NCI-H2196 (cell line): Measurements from ENCODE around the gene TP53I3.
"Not testable (repeated sequence)": the region's sequence is repeated elsewhere in the genome, so short reads cannot be mapped to it uniquely, and the experiment has no call there.

Experiments used
- DNase-seq: peaks from one replicate; lab custom pipeline; 2025; ENCODE audit not compliant: unreplicated experiment; lab: John Stamatoyannopoulos, UW

TP53I3 gene

DNA sequence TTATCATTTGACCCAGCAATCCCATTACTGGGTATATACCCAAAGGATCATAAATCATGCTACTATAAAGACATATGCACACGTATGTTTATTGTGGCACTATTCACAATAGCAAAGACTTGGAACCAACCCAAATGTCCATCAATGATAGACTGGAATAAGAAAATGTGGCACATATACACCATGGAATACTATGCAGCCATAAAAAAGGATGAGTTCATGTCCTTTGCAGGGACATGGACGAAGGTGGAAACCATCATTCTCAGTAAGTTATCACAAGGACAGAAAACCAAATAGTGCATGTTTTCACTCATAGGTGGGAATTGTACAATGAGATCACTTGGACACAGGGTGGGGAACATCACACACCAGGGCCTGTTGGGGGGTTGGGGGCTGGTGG lies 16.1 kb upstream of the TP53I3 start:
- DNase-seq: not testable (repeated sequence)

DNA sequence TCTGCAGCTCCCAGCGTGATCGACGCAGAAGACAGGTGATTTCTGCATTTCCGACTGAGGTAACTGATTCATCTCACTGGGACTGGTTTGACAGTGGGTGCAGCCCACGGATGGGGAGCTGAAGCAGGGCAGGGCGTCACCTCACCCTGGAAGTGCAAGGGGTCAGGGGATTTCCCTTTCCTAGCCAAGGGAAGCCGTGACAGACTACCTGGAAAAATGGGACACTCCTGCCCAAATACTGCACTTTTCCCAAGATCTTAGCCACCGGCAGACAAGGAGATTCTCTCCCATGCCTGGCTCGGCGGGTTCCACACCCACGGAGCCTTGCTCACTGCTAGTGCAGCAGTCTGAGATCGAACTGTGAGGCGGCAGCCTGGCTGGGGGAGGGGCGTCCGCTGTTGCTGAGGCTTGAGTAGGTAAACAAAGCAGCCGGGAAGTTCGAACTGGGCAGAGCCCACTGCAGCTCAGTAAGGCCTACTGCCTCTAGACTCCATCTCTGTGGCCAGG lies 10.6 kb upstream of the TP53I3 start:
- not testable (repeated sequence) for DNase-seq

DNA sequence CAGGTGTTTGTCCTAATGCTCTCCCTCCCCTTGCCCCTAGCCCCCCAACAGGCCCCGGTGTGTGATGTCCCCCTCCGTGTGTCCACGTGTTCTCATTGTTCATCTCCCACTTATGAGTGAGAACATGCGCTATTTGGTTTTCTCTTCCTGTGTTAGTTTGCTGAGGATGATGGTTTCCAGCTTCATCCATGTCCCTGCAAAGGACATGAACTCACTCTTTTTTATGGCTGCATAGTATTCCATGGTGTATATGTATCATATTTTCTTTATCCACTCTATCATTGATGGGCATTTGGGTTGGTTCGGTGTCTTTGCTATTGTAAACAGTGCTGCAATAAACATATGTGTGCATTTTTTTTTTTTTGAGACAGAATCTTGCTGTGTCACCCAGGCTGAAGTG lies 8.6 kb upstream of the TP53I3 start:
- not testable (repeated sequence) for DNase-seq

DNA sequence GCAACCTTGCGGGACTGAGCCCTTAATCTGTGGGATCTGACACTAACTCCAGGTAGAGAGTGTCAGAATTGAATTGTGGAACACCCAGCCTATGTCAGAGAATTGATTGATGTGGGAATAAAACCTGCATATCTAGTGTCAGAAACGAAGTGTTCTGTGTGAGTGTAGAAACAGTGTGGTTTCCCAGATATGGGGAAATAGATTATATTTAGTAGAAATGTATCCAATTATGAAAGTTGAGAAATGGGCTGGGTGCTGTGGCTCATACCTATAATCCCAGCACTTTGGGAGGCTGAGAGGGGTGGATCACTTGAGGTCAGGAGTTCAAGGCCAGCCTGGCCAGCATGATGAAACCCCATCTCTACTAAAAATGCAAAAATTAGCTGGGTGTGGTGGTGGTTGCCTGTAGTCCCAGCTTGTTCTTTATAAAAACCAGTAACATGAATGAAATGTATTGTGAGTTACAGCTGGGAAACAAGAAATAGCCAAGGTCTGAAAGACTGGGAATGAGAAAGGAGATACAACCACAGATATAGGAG lies 4.3 kb upstream of the TP53I3 start:
- DNase-seq: no peak

DNA sequence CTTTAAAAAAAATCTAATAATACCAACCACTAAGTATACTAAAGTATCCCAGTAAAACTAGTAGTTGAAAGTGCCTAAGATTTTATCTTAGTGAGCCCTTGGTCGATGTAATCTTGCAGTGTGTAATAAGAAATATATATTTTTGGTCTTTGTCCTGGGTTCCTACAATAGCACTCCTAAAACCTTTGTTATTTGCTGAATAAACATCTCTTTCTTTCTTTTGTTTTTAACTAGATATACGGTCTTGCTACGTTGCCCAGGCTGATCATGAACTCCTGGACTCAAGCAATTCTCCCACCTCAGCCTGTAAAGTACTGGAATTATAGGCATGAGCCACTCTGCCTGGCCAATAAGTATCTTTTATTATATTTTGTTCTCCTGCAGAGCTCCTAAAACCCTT lies 2.4 kb upstream of the TP53I3 start:
- no peak for DNase-seq

DNA sequence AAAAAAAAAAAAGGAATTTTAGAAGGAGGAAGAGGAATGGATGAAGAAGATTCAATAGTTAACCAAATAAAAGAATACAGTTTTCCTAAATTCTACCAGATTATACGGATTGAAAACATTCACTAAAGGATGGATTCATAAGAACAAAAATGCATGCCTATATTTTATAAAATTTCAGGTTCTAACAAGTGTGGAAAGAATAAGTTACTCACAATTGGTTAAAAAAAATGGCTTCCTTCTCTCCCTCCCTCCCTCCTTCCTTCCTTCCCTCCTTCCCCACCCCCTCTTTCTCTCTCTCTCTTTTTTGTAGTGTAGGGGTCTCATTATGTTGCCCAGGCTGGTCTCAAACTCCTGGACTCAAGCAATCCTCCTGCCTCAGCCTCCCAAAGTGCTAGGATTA lies 1.6 kb upstream of the TP53I3 start:
- no peak for DNase-seq

DNA sequence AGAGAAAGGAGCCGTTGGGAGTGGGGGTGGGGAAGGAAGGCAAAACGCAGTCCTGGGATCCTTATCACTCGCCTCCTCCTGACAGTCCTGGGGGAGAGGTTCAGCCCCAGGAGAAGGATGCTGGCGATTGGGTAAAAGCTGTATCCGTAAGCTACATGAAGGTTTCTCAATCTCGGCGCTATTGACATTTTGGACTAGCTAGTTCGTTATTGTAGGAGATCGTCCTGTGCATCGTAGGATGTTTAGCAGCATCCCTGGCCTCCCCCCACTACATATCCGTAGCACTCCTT lies 511 bp upstream of the TP53I3 start:
- DNase-seq: no peak

DNA sequence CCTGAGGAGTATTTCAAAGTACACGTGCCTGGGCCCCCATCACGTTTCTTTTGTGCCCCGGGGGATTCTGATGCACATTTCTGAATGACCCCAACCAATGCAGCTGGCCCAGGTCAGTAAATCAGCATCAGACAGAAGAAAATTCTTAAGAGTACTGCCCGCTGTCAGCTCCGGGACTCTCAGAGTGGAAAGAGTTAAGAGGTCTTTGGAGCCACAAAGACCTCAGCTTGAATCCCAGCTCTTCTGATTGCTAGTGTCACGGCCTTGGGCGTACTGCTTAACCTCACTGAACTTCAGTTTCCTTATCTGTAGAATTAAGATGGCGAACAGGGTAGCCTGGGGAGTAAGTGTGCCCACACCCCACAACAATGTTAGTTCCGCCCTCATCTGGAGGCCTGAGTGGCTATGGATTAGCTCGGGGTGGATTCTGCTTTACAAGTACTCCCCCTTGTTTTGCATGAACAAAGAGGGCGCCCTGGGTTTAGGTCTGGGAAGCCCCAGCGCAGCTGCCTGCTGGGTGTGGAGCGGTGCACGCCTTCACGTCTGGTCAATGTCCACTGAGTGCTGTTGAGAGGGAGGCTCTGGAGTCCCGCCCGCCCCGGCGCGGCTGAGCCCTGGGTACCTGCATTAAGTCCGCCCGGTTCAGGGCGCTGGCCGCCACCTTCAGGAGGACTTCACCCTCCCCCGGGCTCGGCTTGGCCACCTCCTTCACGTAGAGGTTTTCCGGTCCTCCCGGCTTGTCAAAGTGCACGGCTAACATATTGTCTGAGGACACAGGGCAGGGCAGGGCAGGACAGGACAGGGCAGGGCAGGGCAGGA lies 858 bp downstream of the TP53I3 start:
- peak; percentile 62 for DNase-seq

DNA sequence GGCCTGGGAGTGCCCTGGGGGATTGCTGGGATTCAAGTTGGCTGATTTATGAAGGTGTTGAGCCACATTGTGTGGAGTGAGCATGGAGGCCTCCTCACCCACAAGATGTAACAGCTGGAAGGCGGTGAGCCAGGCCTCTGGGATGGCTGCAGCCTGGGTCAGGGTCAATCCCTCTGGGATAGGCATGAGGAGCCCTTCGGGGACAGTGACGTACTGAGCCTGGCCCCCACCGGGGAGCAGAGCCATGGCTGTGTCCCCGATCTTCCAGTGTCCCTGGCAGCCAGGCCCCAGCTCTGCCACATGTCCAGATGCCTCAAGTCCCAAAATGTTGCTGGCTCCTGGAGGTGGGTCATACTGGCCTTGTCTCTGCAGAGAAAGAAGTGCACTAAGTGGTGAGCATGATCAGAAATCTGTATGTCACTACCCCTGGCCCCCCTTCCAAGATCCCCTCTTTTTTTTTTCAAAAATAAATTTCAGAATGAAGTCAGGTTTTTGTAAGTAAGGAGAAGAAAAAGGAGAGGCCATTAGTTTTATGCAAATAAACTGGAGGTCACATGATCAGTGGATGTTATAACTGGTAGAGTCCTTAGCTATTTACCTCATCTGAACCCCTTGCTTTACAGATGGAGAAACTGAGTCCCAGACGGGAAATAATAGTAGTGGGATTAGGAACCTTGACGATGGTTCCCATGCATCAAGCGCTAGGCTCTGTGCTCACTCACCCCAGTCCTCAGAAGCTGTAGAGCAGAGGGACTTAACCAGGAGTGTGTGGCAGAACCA lies 1.7 kb downstream of the TP53I3 start:
- DNase-seq: no peak

DNA sequence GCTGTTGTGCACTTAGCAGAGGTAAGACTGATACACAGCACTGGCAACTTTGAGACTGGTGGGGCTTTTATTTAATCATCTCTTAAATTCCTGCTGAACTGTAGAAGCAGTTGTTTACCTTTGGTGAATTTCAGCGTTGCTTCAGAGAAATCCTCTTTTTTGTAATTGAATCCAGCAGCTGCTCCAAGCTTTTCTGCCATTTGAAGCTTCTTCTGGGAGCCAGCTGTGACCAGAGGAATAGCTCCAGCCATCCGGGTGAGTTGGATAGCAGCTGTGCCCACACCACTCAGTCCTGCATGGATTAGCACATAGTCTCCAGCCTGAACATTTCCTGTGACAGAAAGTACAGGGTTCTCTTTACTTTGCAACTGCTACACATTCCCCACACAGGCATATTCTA lies 3.9 kb downstream of the TP53I3 start:
- DNase-seq: peak; percentile 64

DNA sequence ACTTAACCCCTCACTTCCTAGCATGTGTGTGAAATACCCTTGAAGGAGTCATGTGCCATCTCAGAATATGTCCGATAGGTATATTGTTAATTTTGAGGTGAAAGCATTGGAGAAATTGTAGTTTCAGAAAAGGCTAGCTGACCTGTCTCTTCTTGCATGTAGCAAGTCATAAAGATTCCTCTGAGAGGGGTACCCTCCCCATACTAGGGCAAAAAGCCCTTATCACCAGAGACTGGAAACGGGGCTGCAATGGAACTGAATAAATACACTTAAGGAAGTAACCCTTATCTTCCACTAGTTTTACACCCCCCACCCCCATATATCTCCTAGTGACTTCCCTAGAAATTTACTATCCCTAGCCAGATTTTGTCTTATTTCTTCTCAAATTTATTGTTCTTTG lies 6.8 kb downstream of the TP53I3 start:
- DNase-seq: no peak

DNA sequence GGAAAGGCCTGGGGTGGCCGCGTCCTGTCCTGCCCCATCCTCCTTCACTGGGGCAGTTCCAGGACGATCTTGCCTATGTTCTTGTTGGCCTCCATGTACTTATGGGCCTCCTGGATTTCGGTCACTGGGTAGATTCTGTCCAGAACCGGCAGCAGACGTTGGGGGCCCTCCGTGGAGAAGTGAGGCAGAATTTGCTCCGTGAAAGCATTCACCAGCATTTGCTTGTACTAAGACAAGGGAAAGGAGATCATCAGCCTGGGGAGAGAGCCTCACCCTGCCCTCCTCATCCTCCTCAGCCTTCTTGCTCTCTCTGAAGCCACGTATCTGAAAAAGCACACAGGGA lies 7.1 kb downstream of the TP53I3 start:
- DNase-seq: no peak

DNA sequence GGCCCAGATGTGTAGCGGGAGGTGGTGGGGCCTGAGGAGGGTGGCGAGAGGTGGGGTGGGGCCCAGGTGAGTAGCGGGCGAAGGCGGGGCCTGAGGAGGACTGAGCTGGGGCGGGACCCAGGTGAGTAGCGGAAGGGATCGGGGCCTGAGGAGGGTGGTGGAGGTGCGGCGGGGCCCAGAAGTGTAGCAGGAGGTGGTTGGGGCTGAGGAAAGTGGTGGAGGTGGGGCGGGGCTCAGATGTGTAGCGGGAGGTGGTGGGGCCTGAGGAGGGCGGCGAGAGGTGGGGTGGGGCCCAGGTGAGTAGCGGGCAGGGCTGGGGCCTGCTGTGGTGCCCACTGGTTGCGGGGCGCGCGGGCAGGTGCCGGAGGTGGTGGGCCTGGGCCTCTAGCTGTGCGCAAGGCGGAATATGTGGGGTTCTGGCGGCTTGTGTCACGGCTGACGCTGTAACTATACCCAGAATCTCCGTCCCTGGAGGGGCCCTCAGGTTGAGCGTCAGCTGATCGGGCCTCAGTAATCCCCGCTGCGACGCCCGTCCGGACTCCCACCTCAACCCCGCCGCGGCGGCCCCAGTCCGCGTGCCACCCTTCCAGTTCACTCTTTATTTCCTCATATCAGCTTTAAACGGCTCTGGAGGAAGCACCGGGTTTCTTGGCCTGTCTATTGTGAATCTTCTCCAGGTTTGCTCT lies 7.6 kb downstream of the TP53I3 start:
- DNase-seq: no peak

DNA sequence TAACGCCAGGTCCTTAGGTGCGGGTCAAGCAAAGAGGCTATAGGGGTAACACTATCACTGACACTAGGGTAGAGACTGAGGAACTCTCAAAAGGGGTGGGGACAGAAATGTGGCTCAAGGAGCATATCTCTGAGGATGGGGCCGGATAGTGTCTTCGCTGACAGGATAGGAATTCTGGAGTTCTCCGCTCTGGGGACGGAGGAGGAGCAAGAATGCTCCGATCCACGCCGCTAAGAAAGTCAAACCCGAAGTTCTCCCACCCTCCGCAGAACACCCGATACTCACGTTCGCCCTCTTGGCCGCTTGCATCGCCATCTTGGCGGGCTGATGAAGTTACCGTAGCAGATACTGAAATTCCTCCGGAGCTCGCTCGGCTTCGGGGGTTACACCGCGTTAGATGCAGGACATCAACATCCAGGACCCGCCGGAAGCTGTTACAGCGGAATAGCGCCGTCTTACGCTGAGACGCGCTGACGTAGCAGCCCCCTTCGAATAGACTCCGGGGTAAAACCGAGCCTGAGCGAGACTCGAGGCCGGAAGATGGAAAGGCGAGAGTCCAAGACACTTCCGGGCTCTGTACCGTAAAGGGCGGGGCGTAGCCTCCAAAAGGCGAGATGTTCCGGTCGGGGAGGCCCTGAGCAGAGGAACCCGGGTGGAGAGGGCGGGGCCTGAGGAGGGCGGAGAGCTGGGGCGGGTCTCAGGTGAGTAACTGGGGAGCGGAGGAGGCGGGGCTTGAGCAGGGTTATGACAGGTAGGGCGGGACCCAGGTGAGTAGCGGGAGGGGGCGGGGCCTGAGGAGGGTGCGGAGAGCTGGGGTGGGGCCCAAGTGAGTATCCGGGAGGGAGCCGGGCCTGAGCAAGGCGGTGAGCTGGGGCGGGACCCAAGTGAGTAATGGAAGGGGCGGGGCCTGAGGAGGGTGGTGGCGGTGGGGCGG lies 8.5 kb downstream of the TP53I3 start, which contains the start of gene SF3B6:
Gene SF3B6 (minus strand): TSS at position 412 of the 934 bp plus-strand sequence. CDS start 97 bp downstream, at position 315.
- peak; percentile 99 for DNase-seq

DNA sequence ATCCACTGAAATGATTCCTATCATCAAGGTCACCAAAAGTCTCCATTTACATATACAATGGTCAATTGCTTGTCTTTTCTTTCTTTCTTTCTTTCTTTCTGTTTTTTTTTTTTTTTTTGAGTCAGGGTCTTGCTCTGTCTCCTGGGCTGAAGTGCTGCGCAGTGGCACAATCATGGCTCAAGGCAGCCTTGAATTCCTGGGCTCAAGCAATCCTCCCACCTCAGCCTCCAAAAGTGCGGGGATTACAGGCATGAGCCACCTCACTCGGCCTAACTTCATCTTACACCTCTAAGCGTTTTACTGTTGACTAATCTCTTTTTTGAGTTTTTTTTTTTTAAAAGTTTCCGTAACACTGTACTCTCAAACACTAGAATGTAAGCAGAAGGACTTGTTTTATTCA lies 9.4 kb downstream of the TP53I3 start:
- DNase-seq: no peak

DNA sequence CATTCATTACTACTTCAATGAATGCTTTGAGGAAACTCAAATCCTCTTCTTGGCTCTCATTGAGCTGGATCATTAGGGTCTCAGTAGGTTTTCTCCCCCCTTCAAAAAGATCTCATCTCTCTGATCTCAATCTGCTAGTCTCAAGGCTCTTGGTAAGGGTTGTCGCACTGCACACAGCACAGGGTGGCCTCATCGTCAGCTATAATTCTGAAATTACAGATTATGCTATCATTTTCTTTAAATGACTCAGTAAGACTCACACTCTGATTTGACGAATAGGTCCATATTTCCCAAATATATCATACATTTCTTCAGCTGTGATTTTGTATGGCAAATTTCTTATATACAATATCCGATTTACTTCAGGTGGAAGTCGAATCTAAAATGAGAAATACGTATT lies 10.8 kb downstream of the TP53I3 start:
- no peak for DNase-seq

DNA sequence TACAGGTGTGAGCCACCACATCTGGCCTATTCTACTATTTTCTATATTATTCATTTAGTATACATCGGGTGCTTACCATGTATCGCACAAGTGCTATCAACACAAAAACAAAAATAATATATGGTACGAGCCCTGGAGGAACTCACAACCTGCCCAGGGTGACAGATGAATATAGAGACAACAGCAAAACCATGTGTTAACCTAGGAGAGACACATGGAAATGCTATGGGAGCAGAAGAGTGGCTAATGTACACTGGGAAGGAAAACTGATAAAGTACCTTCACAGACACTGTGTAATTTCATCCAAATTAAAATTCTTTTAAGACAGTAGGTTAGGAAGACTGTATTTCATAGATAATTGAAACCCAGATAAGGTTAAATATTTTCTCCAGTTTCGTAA lies 12.4 kb downstream of the TP53I3 start:
- no peak for DNase-seq

DNA sequence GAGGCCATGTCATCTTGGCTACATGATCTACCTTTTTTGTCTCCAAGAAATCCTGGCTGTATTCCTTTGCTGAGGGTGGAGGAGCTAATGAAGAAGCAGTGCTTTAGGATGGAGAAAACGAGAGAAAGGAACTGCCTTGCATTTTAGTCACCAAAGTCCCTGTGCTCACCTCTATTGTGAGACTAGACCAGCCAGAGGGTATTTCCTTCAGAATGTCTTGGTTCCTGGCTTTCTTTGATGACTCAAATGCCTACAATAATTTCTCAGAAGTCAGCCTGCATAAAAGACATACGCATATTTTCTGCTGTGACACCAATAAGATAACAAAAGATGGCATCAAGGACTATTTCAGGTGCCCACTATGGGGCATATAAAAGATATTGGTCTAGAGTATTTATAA lies 19.3 kb downstream of the TP53I3 start:
- no peak for DNase-seq

DNA sequence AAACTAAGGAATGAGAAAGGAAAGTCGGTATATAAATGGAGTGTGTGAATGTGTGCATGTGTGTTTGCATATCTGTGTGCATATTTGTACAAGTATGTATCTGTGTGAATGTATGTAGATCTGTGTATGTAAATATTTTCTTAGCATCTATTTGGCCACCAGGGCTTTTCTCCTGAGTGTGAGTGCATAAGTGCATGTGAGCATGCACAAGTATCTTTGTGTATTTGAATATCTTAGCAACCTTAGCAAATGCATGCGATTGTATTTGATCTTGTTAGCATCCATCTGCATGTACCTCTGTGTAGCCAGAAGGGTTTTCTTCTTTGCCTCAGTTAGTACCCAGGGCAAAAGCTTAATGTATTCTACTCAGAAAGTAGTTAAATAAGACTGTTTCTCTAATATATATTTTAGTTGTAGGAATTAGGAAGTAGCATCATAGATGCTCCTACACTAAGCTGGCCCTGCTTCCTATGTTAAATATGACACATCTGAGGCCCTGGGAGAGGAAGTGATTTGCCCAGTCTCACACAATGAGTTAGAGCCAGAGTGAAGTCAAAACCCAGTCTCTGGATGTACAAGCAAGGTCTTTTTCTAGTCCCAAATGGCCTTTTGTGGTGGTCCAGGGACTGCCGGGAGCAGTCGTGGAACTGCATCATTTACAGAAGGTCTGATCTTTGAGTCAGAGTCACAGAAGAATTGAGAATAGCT lies 25.9 kb downstream of the TP53I3 start:
- DNase-seq: no peak

DNA sequence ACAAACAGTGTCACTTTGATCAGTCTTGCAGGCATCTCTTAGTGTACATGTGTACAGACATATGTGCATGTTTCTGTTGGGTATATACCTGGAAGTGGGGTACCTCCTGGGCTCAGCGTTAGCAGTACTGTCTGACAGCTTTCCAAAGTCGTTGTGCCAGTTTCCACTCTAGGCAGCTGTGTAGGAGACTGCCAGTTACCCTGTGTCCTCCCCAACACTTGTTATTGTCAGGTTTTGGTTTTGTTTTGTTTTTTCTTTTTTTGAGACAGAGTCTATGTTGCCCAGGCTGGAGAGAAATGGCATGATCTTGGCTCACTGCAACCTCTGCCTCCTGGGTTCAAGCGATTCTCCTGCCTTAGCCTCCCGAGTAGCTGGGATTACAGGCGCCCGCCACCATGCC lies 28.9 kb downstream of the TP53I3 start:
- no peak for DNase-seq
